Prostate gland (tissue), 2 donors: Measurements from ENCODE around the gene PSMD11. TPM values are rescaled to one million over a fixed set of nuclear protein-coding genes. Genes with fewer than 3 reads are reported as not detected.
"Not testable (repeated sequence)": the region's sequence is repeated elsewhere in the genome, so short reads cannot be mapped to it uniquely, and the experiment has no call there.

Experiments
- DNase-seq: peaks from one replicate; pipeline ENCODE4 v3.0.0-alpha.2; 2019; ENCODE audit warnings: low spot score
- H3K27ac ChIP-seq, 2 donors: fragments of 200-600 bp; sonication (generic); 2 replicates each; pipeline ENCODE4 v1.5.1; 2017 to 2019
- H3K27me3 ChIP-seq: fragments of 200-600 bp; sonication (generic); replicated peaks from 2 replicates; pipeline ENCODE4 v1.5.1; 2019; ENCODE audit not compliant: insufficient read depth
- H3K36me3 ChIP-seq, 2 donors: fragments of 200-600 bp; sonication (generic); 1 replicate in 1 of 2; 2 replicates in 1 of 2; pipeline versions ENCODE4 v1.5.1 to v1.8.1; 2017 to 2019
- H3K4me1 ChIP-seq: fragments of 200-600 bp; sonication (generic); replicated peaks from 2 replicates; pipeline ENCODE4 v1.5.1; 2019
- H3K4me3 ChIP-seq, 2 donors: fragments of 200-600 bp; sonication (generic); 2 replicates each; pipeline ENCODE4 v1.5.1; 2017 to 2019
- H3K9me3 ChIP-seq: fragments of 200-600 bp; sonication (generic); 2 replicates; pipeline ENCODE4 v1.5.1; 2017
- POLR2A ChIP-seq: fragments of 450-650 bp; IDR thresholded peaks from one replicate; pipeline ENCODE4 v1.6.1; 2016; ENCODE audit warnings: antibody characterized with exemption, mild to moderate bottlenecking
- POLR2AphosphoS5 ChIP-seq: sonication (generic); formaldehyde crosslinking; IDR thresholded peaks from one replicate; pipeline ENCODE4 v1.6.1; 2017; ENCODE audit warnings: antibody characterized with exemption
- WGBS: methylation state at CpG from one replicate; pipeline ENCODE4 v1.1.5; 2018; 5-methylcytosine and 5-hydroxymethylcytosine counted together
- intact Hi-C: fragments of 100-400 bp; cut with DNase I; formaldehyde crosslinking; loops from one replicate; pipeline ENCODE4 v1.14.2; 2022
- total RNA-seq, 2 donors: library from RNA; depleted of rRNA; stranded (reverse); fragments of >200 nt; gene quantifications; one replicate each; pipeline ENCODE4 v1.1.0, GENCODE V29; 2016
- TF ChIP-seq, protein P1 (sequence below), 4 experiments: fragments of 200-600 bp in 2 of 4; fragments of 450-650 bp in 2 of 4; sonication (generic) in 2 of 4; IDR thresholded peaks; 1 replicate in 3 of 4; 2 replicates in 1 of 4; pipeline ENCODE4 v1.5.1; 2016 to 2019; ENCODE audit warnings: antibody characterized with exemption in 4 of 4, mild to moderate bottlenecking in 2 of 4, moderate library complexity in 2 of 4

PSMD11 gene
- total RNA-seq, 2 donors from 2014 or later: 47.4 to 53.3 TPM

DNA sequence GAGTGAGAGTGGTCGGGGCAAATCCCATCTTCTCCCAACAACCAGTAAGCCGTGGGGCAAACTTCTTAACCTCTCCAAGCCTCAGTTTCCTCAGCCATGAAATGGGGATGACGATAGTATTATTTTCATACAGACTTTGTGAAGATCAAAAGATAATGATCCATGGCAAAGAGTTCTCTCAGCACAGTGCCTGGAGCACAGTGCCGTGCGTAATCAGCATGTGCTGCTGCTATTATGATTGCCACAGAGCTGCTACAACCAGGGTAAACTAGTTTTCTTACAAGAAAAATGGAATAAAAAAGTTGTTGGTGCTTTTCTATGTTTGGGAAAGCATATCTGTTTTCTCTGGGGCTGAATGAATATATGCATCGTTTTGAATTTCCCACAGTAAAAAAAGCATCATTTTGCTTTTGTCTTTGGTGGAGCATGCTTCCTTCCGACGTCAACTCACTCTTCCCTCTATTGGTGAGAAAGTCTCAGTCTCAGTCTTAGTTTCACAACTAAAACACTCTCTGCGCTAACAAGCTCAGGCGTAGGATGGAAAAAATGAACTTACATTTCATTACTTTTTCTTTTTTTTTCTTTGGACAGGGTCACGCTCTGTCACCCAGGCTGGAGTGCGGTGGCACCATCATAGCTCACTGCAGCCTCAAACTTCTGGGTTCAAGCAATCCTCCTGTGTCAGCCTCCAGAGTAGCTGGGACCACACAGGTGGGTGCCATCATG lies 79.7 kb downstream of the PSMD11 start:
- H3K27ac ChIP-seq: no peak overlapping the region
- H3K27me3 ChIP-seq: no peaks in the 10 kb centered on the region
- intact Hi-C loops: no loop called here
- H3K4me1 ChIP-seq: no peaks in the 10 kb centered on the region
- WGBS: 89% methylated on average over 12 of the region's 12 CpGs
- no peak overlapping the region for H3K4me3 ChIP-seq
- H3K36me3 ChIP-seq: no peaks in the 10 kb centered on the region
- no peaks in the 10 kb centered on the region for H3K9me3 ChIP-seq
- no peak for TF ChIP-seq POLR2AphosphoS5
- TF ChIP-seq, protein P1, sequence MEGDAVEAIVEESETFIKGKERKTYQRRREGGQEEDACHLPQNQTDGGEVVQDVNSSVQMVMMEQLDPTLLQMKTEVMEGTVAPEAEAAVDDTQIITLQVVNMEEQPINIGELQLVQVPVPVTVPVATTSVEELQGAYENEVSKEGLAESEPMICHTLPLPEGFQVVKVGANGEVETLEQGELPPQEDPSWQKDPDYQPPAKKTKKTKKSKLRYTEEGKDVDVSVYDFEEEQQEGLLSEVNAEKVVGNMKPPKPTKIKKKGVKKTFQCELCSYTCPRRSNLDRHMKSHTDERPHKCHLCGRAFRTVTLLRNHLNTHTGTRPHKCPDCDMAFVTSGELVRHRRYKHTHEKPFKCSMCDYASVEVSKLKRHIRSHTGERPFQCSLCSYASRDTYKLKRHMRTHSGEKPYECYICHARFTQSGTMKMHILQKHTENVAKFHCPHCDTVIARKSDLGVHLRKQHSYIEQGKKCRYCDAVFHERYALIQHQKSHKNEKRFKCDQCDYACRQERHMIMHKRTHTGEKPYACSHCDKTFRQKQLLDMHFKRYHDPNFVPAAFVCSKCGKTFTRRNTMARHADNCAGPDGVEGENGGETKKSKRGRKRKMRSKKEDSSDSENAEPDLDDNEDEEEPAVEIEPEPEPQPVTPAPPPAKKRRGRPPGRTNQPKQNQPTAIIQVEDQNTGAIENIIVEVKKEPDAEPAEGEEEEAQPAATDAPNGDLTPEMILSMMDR (IDR thresholded peaks at IDR 0.05): no peak
- DNase-seq: no peak

DNA sequence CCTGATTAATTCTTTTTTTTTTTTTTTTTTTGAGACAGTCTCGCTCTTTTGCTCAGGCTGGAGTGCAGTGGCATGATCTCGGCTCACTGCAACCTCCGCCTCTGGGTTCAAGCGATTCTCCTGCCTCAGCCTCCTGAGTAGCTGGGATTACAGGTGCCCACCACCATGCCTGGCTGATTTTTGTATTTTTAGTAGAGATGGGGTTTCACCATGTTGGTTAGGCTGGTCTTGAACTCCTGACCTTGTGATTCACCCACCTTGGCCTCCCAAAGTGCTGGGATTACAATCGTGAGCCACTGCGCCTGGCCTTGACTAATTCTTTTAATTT lies 80.2 kb downstream of the PSMD11 start:
- DNase-seq, intact Hi-C loops, H3K27ac ChIP-seq, H3K4me3 ChIP-seq, H3K27me3 ChIP-seq, H3K9me3 ChIP-seq, H3K4me1 ChIP-seq, H3K36me3 ChIP-seq: not testable (repeated sequence)
- 96% methylated on average over 6 of the region's 6 CpGs for WGBS

DNA sequence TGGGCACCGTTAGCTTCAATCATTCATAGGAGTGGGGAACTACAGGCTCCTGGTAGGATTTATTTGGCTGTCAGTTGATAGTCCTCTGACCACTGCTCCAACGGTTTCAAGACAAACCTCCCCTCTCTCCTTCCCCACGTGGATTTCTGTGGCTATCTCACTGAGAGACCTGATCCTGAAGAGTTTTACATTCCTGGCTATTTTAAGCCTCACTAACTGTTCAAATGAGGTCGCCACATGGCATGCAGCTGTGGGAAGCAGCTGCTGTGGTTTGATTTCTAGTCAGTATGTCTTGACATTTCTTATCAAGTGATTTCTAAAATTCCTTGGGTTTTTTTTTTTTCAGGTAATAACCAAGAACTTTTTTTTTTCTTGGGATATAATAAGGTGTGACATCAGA lies 80.8 kb downstream of the PSMD11 start:
- 50% methylated on average over 4 of the region's 4 CpGs for WGBS
- TF ChIP-seq POLR2A (no peak), POLR2AphosphoS5 (no peak)
- TF ChIP-seq, protein P1 (IDR thresholded peaks at IDR 0.05): no peak
- intact Hi-C loops: no loop called here
- no peak overlapping the region for H3K4me3 ChIP-seq
- DNase-seq: no peak
- no peaks in the 10 kb centered on the region for H3K27me3 ChIP-seq
- no peaks in the 10 kb centered on the region for H3K9me3 ChIP-seq
- no peaks in the 10 kb centered on the region for H3K36me3 ChIP-seq
- H3K4me1 ChIP-seq: no peaks in the 10 kb centered on the region
- no peak overlapping the region for H3K27ac ChIP-seq

DNA sequence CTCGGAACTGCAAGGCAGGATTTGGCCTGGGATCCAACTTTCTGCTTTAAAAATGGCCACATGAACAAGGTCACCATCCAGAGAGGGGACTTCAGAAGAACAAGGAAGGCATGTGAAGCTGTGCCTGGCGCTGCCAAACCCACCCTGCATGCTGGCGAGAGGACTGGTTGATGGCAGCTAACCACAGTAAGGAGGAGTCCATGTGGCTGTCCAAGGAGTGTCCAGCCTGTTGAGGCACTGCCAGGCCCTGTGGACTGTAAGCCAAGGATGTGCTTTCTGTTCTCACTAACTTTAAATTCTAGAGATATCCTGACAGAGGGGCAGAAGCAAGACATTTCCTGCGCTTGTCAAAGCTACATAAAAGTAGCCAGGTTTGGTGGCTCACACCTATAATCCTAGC lies 82.8 kb downstream of the PSMD11 start:
- Histone ChIP-seq H3K4me1 (no peaks in the 10 kb centered on the region), H3K27ac (no peak overlapping the region), H3K9me3 (no peaks in the 10 kb centered on the region), H3K4me3 (no peak overlapping the region), H3K36me3 (no peaks in the 10 kb centered on the region), H3K27me3 (no peaks in the 10 kb centered on the region)
- WGBS: 93% methylated on average over 4 of the region's 4 CpGs
- TF ChIP-seq, protein P1 (IDR thresholded peaks at IDR 0.05): no peak
- TF ChIP-seq POLR2A: no peak
- TF ChIP-seq POLR2AphosphoS5: no peak
- DNase-seq: no peak
- intact Hi-C loops: no loop called here

DNA sequence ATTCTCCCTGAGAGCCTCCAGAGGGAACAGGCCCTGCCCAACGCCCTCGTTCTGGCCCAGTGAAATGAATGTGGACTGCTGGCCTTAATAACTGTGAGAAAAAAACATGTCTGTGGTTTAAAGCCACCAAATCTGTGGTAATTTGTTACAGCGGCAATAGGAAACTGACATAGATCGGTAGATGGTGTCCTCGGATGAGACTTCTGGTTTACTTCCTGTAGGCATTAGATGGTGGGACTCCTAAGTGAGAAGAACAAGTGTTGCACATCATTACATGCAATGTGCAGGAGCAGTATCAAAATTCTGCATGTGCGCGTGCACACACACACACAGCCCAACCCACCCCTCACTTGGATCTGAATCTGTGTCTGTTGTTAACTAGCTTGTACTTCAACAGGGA lies 84.5 kb downstream of the PSMD11 start:
- Histone ChIP-seq H3K4me3 (no peak overlapping the region), H3K36me3 (no peaks in the 10 kb centered on the region), H3K9me3 (no peaks in the 10 kb centered on the region), H3K27me3 (no peaks in the 10 kb centered on the region), H3K4me1 (no peaks in the 10 kb centered on the region), H3K27ac (no peak overlapping the region)
- no peak for DNase-seq
- WGBS: 85% methylated on average over 7 of the region's 7 CpGs
- intact Hi-C loops: no loop called here
- no peak for TF ChIP-seq POLR2A

DNA sequence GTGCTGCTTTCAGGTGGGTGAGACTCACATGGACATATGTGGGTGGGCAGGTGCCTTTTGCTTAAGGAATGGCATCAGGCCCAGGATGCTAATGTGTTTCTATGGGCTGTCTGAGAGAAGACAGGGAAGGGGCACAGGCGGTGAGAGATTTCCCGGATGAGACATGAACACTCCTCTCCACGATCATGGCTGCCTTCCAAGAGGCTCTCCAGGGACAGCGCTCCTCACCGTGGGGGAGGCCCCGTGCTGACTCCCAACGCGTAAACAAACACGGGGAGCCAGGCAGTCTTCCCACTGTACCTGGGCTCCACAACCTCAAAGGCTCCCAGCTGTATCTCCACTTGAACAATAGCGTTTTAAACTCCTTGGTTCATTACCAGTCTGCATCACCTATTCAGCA lies 85.3 kb downstream of the PSMD11 start:
- no peak overlapping the region for H3K27ac ChIP-seq
- H3K4me3 ChIP-seq: no peak overlapping the region
- no peak for DNase-seq
- TF ChIP-seq, protein P1 (IDR thresholded peaks at IDR 0.05): no peak
- no peak for TF ChIP-seq POLR2A
- TF ChIP-seq POLR2AphosphoS5: no peak
- 47% methylated on average over 10 of the region's 10 CpGs for WGBS
- no peaks in the 10 kb centered on the region for H3K27me3 ChIP-seq
- H3K9me3 ChIP-seq: no peaks in the 10 kb centered on the region
- no peaks in the 10 kb centered on the region for H3K36me3 ChIP-seq
- intact Hi-C loops: no loop called here
- H3K4me1 ChIP-seq: no peaks in the 10 kb centered on the region
